Measurements from ENCODE around the gene KRTAP10-4. TPM values are rescaled to one million over a fixed set of nuclear protein-coding genes. Genes with fewer than 3 reads are reported as not detected.
"Not testable (repeated sequence)": the region's sequence is repeated elsewhere in the genome, so short reads cannot be mapped to it uniquely, and the experiment has no call there.

Gene KRTAP10-4
- total RNA-seq, 2 donors from 2014 or later = not detected

- Histone ChIP-seq H3K4me1 (replicated peaks) (no peaks in the 10 kb centered on the region), H3K36me3 (no peaks in the 10 kb centered on the region), H3K4me3 (no peak overlapping the region), H3K27me3 (replicated peaks; ENCODE audit: insufficient read depth) (no peaks in the 10 kb centered on the region), H3K9me3 (no peaks in the 10 kb centered on the region), H3K27ac (no peak overlapping the region)
- TF ChIP-seq CTCF (IDR thresholded peaks at IDR 0.05) (no peak), POLR2AphosphoS5 (IDR thresholded peaks at IDR 0.05) (no peak), POLR2A (IDR thresholded peaks at IDR 0.05) (no peak)
- no peak for DNase-seq (ENCODE audit: low spot score)
- 17% methylated on average over 14 of the region's 14 CpGs for WGBS
- intact Hi-C loops (cut with DNase I) = no loop called here
These were observed 24.6 kb upstream of the KRTAP10-4 start for GRCh38 chr21:44548922-44549321.

GRCh38 chr21:44549525-44550211 lies 23.9 kb upstream of the KRTAP10-4 start:
- intact Hi-C loops (cut with DNase I) = no loop called here
- no peak for DNase-seq (ENCODE audit: low spot score)

GRCh38 chr21:44550285-44550684 lies 23.2 kb upstream of the KRTAP10-4 start:
- H3K4me1 ChIP-seq (replicated peaks); H3K36me3 ChIP-seq; DNase-seq (ENCODE audit: low spot score); H3K4me3 ChIP-seq; H3K9me3 ChIP-seq; intact Hi-C loops (cut with DNase I); H3K27ac ChIP-seq; H3K27me3 ChIP-seq (replicated peaks; ENCODE audit: insufficient read depth): not testable (repeated sequence)
- 74% methylated on average over 17 of the region's 17 CpGs for WGBS

More at GRCh38 chr21:44549525-44550211, 23.9 kb upstream of the KRTAP10-4 start:
- H3K4me3 ChIP-seq = no peak overlapping the region
- no peaks in the 10 kb centered on the region for H3K4me1 ChIP-seq (replicated peaks)
- H3K9me3 ChIP-seq = no peaks in the 10 kb centered on the region
- no peaks in the 10 kb centered on the region for H3K36me3 ChIP-seq
- WGBS = 72% methylated on average over 22 of the region's 25 CpGs
- no peaks in the 10 kb centered on the region for H3K27me3 ChIP-seq (replicated peaks; ENCODE audit: insufficient read depth)
- no peak overlapping the region for H3K27ac ChIP-seq
- TF ChIP-seq POLR2A (IDR thresholded peaks at IDR 0.05) = no peak
- no peak for TF ChIP-seq POLR2AphosphoS5 (IDR thresholded peaks at IDR 0.05)
- TF ChIP-seq CTCF (IDR thresholded peaks at IDR 0.05) = no peak

- DNase-seq (ENCODE audit: low spot score) = no peak
- no peaks in the 10 kb centered on the region for H3K27me3 ChIP-seq (replicated peaks; ENCODE audit: insufficient read depth)
- H3K27ac ChIP-seq = no peak overlapping the region
- H3K4me3 ChIP-seq = no peak overlapping the region
- 40% methylated on average over 10 of the region's 10 CpGs for WGBS
- intact Hi-C loops (cut with DNase I) = no loop called here
- no peaks in the 10 kb centered on the region for H3K4me1 ChIP-seq (replicated peaks)
- H3K9me3 ChIP-seq = no peaks in the 10 kb centered on the region
- TF ChIP-seq POLR2A (IDR thresholded peaks at IDR 0.05) (no peak), POLR2AphosphoS5 (IDR thresholded peaks at IDR 0.05) (no peak), CTCF (IDR thresholded peaks at IDR 0.05) (no peak)
- no peaks in the 10 kb centered on the region for H3K36me3 ChIP-seq
These were observed 22.7 kb upstream of the KRTAP10-4 start for GRCh38 chr21:44550807-44551206.

GRCh38 chr21:44551340-44551961 lies 22.1 kb upstream of the KRTAP10-4 start, which contains the start of gene KRTAP10-2:
Gene KRTAP10-2 (minus strand): TSS chr21:44551505. CDS start chr21:44551458, 47 bp downstream.
- no peaks in the 10 kb centered on the region for H3K27me3 ChIP-seq (replicated peaks; ENCODE audit: insufficient read depth)

More at GRCh38 chr21:44551340-44551961, 22.1 kb upstream of the KRTAP10-4 start, which contains the start of gene KRTAP10-2:
- H3K4me1 ChIP-seq (replicated peaks) = no peaks in the 10 kb centered on the region
- WGBS = 34% methylated on average over 17 of the region's 17 CpGs
- H3K27ac ChIP-seq = no peak within 1 kb of the TSS
- no peak for DNase-seq (ENCODE audit: low spot score)
- no peaks in the 10 kb centered on the region for H3K9me3 ChIP-seq
- H3K4me3 ChIP-seq = no peak within 1 kb of the TSS
- intact Hi-C loops (cut with DNase I) = no loop called here
- TF ChIP-seq POLR2AphosphoS5 (IDR thresholded peaks at IDR 0.05) = no peak
- TF ChIP-seq POLR2A (IDR thresholded peaks at IDR 0.05) = no peak
- no peak for TF ChIP-seq CTCF (IDR thresholded peaks at IDR 0.05)
- H3K36me3 ChIP-seq = no peaks in the 10 kb centered on the region

Measured in prostate gland (tissue), 2 donors.